Activated CD4-positive, alpha-beta T cell treated with anti-CD3 and anti-CD28 coated beads, Interleukin-2, amount 50 U/mL, for 24 hours (primary cell): ENCODE measurements around the gene CDC37L1.
"Not testable (repeated sequence)": the region's sequence is repeated elsewhere in the genome, so short reads cannot be mapped to it uniquely, and the experiment has no call there.

Experiments
- DNase-seq, 2 donors: peaks; one replicate each; pipeline ENCODE4 v3.0.0-alpha.2; 2020; ENCODE audit warnings: low read depth in 1 of 2, low spot score in 1 of 2

Gene CDC37L1

GRCh38 chr9:4679268-4680172, at the start of gene CDC37L1:
Gene CDC37L1, plus strand, starts transcription at chr9:4679569. Its CDS starts 199 bp downstream, at chr9:4679768.
- peak; percentile 97 to 99 for DNase-seq

GRCh38 chr9:4630836-4631235, 48.5 kb upstream of the CDC37L1 start:
- no peak for DNase-seq

GRCh38 chr9:4638968-4639367, 40.4 kb upstream of the CDC37L1 start:
- DNase-seq = no peak

- no peak for DNase-seq
Measured at GRCh38 chr9:4639420-4639819, 39.9 kb upstream of the CDC37L1 start.

GRCh38 chr9:4640027-4640426, 39.3 kb upstream of the CDC37L1 start:
- no peak for DNase-seq

- DNase-seq = no peak
Measured at GRCh38 chr9:4642351-4642750, 37.0 kb upstream of the CDC37L1 start.

GRCh38 chr9:4654084-4654483, 25.3 kb upstream of the CDC37L1 start:
- no peak for DNase-seq

GRCh38 chr9:4654538-4654937, 24.8 kb upstream of the CDC37L1 start:
- DNase-seq = no peak

- not testable (repeated sequence) for DNase-seq
Measured at GRCh38 chr9:4656196-4656595, 23.2 kb upstream of the CDC37L1 start.

GRCh38 chr9:4656621-4657020, 22.7 kb upstream of the CDC37L1 start:
- DNase-seq = no peak

GRCh38 chr9:4657426-4658159, 21.8 kb upstream of the CDC37L1 start:
- no peak for DNase-seq

- DNase-seq = not testable (repeated sequence)
Measured at GRCh38 chr9:4660665-4661064, 18.7 kb upstream of the CDC37L1 start.

- no peak for DNase-seq
Measured at GRCh38 chr9:4661165-4661564, 18.2 kb upstream of the CDC37L1 start.

GRCh38 chr9:4661611-4662010, 17.8 kb upstream of the CDC37L1 start:
- DNase-seq = no peak

- DNase-seq = peak; percentile 45 to 69
Measured at GRCh38 chr9:4662108-4662988, 17.0 kb upstream of the CDC37L1 start, which contains the start of gene PLPP6. Gene PLPP6, plus strand, starts transcription at chr9:4662294. Its CDS starts 82 bp downstream, at chr9:4662376.

GRCh38 chr9:4662989-4663792, 16.2 kb upstream of the CDC37L1 start:
- DNase-seq = no peak

GRCh38 chr9:4663956-4664355, 15.4 kb upstream of the CDC37L1 start:
- no peak for DNase-seq

- DNase-seq = no peak
Measured at GRCh38 chr9:4665357-4665756, 14.0 kb upstream of the CDC37L1 start.

GRCh38 chr9:4666042-4666699, 13.2 kb upstream of the CDC37L1 start, which contains the start of gene SPATA6L:
Gene SPATA6L, minus strand, starts transcription at chr9:4666480. Its CDS starts 230 bp downstream, at chr9:4666250.
- DNase-seq = no peak

- no peak for DNase-seq
Measured at GRCh38 chr9:4667681-4668080, 11.7 kb upstream of the CDC37L1 start.
